Pancreas (tissue), 10 donors: ENCODE data around the gene MYBPC2. TPM values are rescaled to one million over a fixed set of nuclear protein-coding genes. Genes with fewer than 3 reads are reported as not detected.
"Not testable (repeated sequence)": the region's sequence is repeated elsewhere in the genome, so short reads cannot be mapped to it uniquely, and the experiment has no call there.

Experiments
- ATAC-seq, 4 donors: fragments of 200-7000 bp; cut with Tn5 transposase; one replicate each; pipeline versions ENCODE4 v1.8.0 to v1.9.1; 2020; ENCODE audit warnings: mild to moderate bottlenecking in 4 of 4, moderate library complexity in 4 of 4
- DNase-seq, 6 donors: peaks; one replicate each; pipeline ENCODE4 v3.0.0-alpha.2; 2020
- FAIRE-seq: peaks from 2 replicates; lab custom pipeline; 2012; peaks lifted over from hg19 to GRCh38; lab: Jason Lieb, UNC
- H3K27ac ChIP-seq, 4 donors: fragments of 200-600 bp; sonication (generic); 1 replicate in 3 of 4; 2 replicates in 1 of 4; pipeline versions ENCODE4 v1.5.0 to v1.8.0; 2020
- H3K27me3 ChIP-seq, 4 donors: fragments of 200-600 bp; one replicate each; pipeline ENCODE4 v1.8.0; 2021
- H3K36me3 ChIP-seq, 3 donors: fragments of 200-600 bp; sonication (generic) in 1 of 3; one replicate each; pipeline versions ENCODE4 v1.5.0 to v1.8.0; 2020 to 2021
- H3K4me1 ChIP-seq, 3 donors: fragments of 200-600 bp; one replicate each; pipeline ENCODE4 v1.8.0; 2021
- H3K4me3 ChIP-seq, 4 donors: fragments of 200-600 bp; sonication (generic) in 2 of 4; one replicate each; pipeline versions ENCODE4 v1.5.0 to v1.8.0; 2020 to 2021
- H3K9me3 ChIP-seq, 4 donors: fragments of 200-600 bp; one replicate each; pipeline ENCODE4 v1.8.0; 2021
- CTCF ChIP-seq, 4 donors: fragments of 200-600 bp; sonication (generic) in 3 of 4; IDR thresholded peaks; one replicate each; pipeline versions ENCODE4 v1.5.0 to v1.8.0; 2021; ENCODE audit warnings: antibody characterized with exemption in 4 of 4
- WGBS, 2 donors: extraction: QIAGEN DNeasy Blood & Tissue Kit; methylation state at CpG; one replicate each; pipeline ENCODE4 v1.1.7; 2013; 5-methylcytosine and 5-hydroxymethylcytosine counted together
- intact Hi-C, 3 donors: fragments of 100-400 bp; cut with DNase I; formaldehyde crosslinking; loops; one replicate each; pipeline versions ENCODE4 v1.11.1 to v1.14.2; 2022
- polyA plus RNA-seq, 2 donors: library from polyadenylated mRNA; stranded (reverse); fragments of 200-250 nt; gene quantifications; one replicate each; pipeline ENCODE4 v1.2.3, GENCODE V29; 2013
- total RNA-seq, 6 donors: library from RNA; stranded (reverse); fragmentation: NEBNext Ultra II Directional in 4 of 6; extraction: Animal tissue kit (Norgen Biotek cat#: 25700) in 4 of 6; gene quantifications; one replicate each; pipeline versions ENCODE4 v1.2.1 to v1.2.4, GENCODE V29; 2021 to 2023
- donor health status: healthy with polysubstance abuse.
- donor health status: DM: no; HTN: no; CAD: no; lungs with moderate emphysema.
- donor health status: DM: no; HTN: no; CAD: no.
- donor health status: control.
- donor health status: control.
- donor health status: Bipolar disorder and iron deficiency.
- donor health status: DM: yes; HTN: yes; CAD: no.
- donor health status: DM: no; HTN: no; CAD: no.
- donor health status: DM: no; HTN: no; CAD: no.
- donor health status: DM: yes; HTN: yes; CAD: no.

MYBPC2 gene
- total and polyA plus RNA-seq, 8 donors = 0.02 to 1.7 (median 1.5) TPM; not detected in 5

GRCh38 chr19:50435627-50436026 is 2.9 kb downstream of the MYBPC2 start:
- H3K9me3 ChIP-seq = no peaks in the 10 kb centered on the region
- intact Hi-C loops = no loop called here
- H3K4me3 ChIP-seq = no peak overlapping the region
- TF ChIP-seq CTCF (IDR thresholded peaks at IDR 0.05) = no peak
- ATAC-seq (no peak), DNase-seq (no peak), FAIRE-seq (no peak)
- H3K36me3 ChIP-seq = no peaks in the 10 kb centered on the region
- no peak overlapping the region for H3K27ac ChIP-seq
- H3K27me3 ChIP-seq = no peaks in the 10 kb centered on the region
- H3K4me1 ChIP-seq = peaks cover 0 to 6% (median 3%) of the 10 kb centered on the region in 3 donors
- WGBS, 2 donors = 71 to 74% methylated on average over 12 of the region's 12 CpGs

- no peak overlapping the region for H3K27ac ChIP-seq
- TF ChIP-seq CTCF (IDR thresholded peaks at IDR 0.05) = no peak
- H3K4me3 ChIP-seq = no peak overlapping the region
- DNase-seq (no peak), FAIRE-seq (no peak), ATAC-seq (no peak)
- no peaks in the 10 kb centered on the region for H3K9me3 ChIP-seq
- WGBS, 2 donors = 73 to 77% methylated on average over 5 of the region's 5 CpGs
- H3K4me1 ChIP-seq = no peaks in the 10 kb centered on the region
- intact Hi-C loops = no loop called here
- no peaks in the 10 kb centered on the region for H3K27me3 ChIP-seq
- no peaks in the 10 kb centered on the region for H3K36me3 ChIP-seq
Measured at GRCh38 chr19:50437862-50438449, 5.3 kb downstream of the MYBPC2 start.

- 46 to 57% methylated on average over 2 of the region's 2 CpGs for WGBS, 2 donors
- DNase-seq, H3K36me3 ChIP-seq, FAIRE-seq, ATAC-seq, H3K4me3 ChIP-seq, H3K27ac ChIP-seq, H3K4me1 ChIP-seq, H3K27me3 ChIP-seq, H3K9me3 ChIP-seq, intact Hi-C loops: not testable (repeated sequence)
Measured at GRCh38 chr19:50439130-50439529, 6.4 kb downstream of the MYBPC2 start.

- ATAC-seq (no peak), FAIRE-seq (no peak), DNase-seq (no peak)
- Histone ChIP-seq H3K4me3 (no peak overlapping the region), H3K9me3 (no peaks in the 10 kb centered on the region), H3K27me3 (no peaks in the 10 kb centered on the region), H3K27ac (no peak overlapping the region), H3K4me1 (no peaks in the 10 kb centered on the region), H3K36me3 (no peaks in the 10 kb centered on the region)
- WGBS, 2 donors = 41 to 56% methylated on average over 1 of the region's 1 CpG
- intact Hi-C loops = no loop called here
- TF ChIP-seq CTCF (IDR thresholded peaks at IDR 0.05) = no peak
Measured at GRCh38 chr19:50444059-50444458, 11.4 kb downstream of the MYBPC2 start.

GRCh38 chr19:50447053-50447452 is 14.4 kb downstream of the MYBPC2 start:
- DNase-seq (no peak), FAIRE-seq (no peak), ATAC-seq (no peak)
- intact Hi-C loops = no loop called here
- no peaks in the 10 kb centered on the region for H3K4me1 ChIP-seq
- WGBS, 2 donors = 76 to 87% methylated on average over 5 of the region's 5 CpGs
- no peak for TF ChIP-seq CTCF (IDR thresholded peaks at IDR 0.05)
- no peaks in the 10 kb centered on the region for H3K36me3 ChIP-seq
- H3K9me3 ChIP-seq = no peaks in the 10 kb centered on the region
- no peaks in the 10 kb centered on the region for H3K27me3 ChIP-seq
- H3K4me3 ChIP-seq = no peak overlapping the region
- no peak overlapping the region for H3K27ac ChIP-seq
